GM19035 (cell line): ENCODE data around the gene NTNG2.
"Not testable (repeated sequence)": the region's sequence is repeated elsewhere in the genome, so short reads cannot be mapped to it uniquely, and the experiment has no call there.

ENCODE experiments used
- ATAC-seq: cut with Tn5 transposase; IDR thresholded peaks from one replicate; pipeline ENCODE4 v1.9.1; 2021; ENCODE audit not compliant: unreplicated experiment

Gene NTNG2

GRCh38 chr9:132247942-132248341 is 86.1 kb downstream of the NTNG2 start:
- ATAC-seq: no peak

DNA sequence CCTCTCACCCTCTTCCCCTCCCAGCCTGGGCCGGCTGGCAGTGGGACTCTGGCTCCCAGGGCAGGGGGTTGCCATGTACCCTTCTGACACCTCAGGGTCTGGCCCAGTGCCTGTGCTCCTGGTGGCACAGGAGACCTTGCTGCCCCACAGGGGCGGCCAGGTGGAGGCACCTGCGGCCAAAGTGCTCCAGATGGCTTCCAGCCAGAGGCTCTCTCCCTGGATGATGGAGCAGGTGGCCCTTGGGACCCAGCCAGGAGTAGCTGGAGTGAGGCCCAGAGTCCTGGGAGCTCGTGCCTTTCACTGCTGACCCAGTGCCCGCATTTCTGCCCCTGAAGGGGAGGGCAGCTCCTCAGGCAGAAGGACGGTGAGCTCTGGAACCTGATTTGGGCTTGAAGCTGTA is 87.3 kb downstream of the NTNG2 start:
- ATAC-seq: no peak

- ATAC-seq: no peak
These were observed 87.8 kb downstream of the NTNG2 start for GRCh38 chr9:132249690-132250089.

- no peak for ATAC-seq
These were observed 88.7 kb downstream of the NTNG2 start for GRCh38 chr9:132250324-132251262.

DNA sequence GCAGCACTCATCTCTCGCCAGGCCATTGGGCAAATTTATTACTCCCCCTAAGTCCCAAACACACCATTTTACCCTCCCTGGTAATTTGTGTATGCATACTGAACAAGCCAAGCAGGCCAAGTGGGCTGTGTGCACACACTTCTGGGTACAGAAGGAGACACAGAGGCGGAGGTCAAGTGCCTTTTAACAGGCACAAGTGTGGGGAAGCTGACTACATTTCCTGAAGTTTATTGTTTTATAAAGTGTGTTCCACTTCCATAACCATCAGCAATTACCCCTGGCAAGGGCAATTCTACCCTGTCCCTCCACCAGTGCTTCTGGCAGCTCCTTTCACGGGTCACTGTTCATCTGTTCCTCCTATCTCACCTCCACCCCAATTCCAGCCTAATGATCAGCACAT is 99.0 kb downstream of the NTNG2 start:
- no peak for ATAC-seq

DNA sequence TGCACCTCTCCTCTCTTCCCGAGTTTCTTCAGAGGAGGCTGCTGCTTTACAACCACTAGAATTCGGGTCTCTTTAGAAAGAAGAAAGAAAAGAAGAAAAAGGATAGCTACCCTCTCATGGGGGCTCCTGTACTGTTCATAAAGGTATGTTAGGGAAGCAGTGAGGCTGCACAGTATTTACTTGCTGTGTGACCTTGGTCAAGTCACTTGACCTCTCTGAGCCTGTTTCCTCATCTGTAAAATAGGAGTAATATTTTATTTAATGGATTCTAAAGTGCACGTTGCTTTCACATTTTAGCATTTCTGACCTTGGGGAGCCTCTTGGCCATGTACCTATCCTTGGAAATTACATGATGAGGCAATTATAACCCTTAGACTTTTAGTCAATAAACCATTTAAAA is 104.2 kb downstream of the NTNG2 start:
- no peak for ATAC-seq

- no peak for ATAC-seq
These were observed 105.8 kb downstream of the NTNG2 start for GRCh38 chr9:132267660-132268059.

GRCh38 chr9:132268725-132269352 is 107.0 kb downstream of the NTNG2 start:
- ATAC-seq: no peak

- not testable (repeated sequence) for ATAC-seq
These were observed 108.1 kb downstream of the NTNG2 start for GRCh38 chr9:132269704-132270516.

DNA sequence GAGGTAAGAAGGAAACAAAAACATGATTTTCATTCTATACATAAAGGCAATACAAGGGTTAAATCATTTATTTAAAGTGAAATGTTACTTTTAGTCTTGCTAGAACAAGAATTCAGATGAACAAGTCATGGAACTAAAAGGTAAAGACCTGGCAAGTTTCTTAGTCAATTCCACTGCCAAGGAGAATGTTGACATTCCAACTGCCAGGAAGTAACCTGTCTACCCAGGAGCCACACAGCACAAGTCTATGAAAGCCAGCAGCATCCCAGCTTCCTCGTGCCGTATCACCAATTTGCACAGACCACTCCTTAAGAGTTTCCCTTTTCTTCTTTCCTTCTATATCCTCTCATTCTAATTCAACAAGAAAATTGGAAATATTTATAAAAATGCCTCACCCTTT is 113.0 kb downstream of the NTNG2 start:
- no peak for ATAC-seq

- no peak for ATAC-seq
These were observed 121.3 kb downstream of the NTNG2 start for GRCh38 chr9:132283165-132283564.

DNA sequence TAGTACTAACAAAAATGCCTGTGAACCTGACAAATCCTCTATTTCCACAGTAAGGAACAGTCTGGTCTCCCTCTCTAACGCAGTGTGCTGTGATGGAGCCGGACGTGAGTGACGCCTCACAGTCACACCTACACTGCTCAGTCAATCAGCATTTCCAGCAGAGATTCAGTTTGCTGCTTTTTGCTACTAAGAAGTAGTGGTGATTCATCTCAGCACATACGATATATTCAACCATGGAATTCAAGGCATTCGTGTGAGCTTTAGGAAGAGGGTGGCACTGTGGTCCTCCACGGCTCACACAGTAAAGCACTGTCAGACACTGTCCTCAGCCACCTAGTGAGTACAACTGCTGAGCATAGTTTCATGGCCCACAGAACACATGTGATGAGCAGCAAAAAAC is 122.0 kb downstream of the NTNG2 start:
- no peak for ATAC-seq

DNA sequence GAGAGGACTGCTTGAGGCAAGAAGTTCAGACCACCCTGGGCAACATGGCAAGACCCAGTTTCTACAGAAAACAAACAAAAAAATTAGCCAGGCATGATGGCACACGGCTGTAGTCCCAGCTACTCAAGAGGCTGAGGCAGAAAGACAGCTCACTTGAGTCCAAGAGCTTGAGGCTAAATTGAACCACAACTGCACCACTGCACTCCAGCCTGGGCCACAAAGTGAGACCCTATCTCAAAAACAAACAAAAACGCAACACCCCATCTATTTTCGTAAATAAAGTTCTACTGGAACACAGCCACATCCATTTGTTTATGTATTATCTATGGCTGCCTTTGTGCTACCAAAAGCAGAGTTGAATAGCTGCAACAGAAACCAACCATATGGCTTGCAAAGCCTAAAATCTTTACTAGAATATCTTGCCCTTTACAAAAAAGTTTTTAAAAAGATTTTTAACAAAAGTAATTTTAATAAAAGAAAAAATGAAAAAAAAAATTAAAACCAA is 125.5 kb downstream of the NTNG2 start:
- no peak for ATAC-seq

DNA sequence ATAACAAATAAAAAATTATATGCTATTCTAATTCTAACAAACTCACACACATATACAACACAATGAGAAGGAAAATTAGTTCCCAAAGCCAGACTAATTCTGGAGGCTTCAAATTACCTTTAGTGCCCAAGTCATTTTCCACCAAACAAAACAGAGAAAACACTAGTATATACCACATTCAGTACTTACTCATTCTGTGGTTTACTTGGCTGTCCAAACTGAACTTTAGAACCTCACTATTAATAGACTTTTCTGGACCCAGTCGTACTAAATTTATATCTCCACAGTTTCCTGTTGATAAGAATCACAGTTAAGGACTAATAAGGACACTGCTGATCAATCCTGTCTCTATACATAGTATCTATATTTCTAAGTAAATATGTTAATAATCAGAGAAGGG is 126.5 kb downstream of the NTNG2 start:
- no peak for ATAC-seq

GRCh38 chr9:132288966-132289365 is 127.1 kb downstream of the NTNG2 start:
- ATAC-seq: no peak

DNA sequence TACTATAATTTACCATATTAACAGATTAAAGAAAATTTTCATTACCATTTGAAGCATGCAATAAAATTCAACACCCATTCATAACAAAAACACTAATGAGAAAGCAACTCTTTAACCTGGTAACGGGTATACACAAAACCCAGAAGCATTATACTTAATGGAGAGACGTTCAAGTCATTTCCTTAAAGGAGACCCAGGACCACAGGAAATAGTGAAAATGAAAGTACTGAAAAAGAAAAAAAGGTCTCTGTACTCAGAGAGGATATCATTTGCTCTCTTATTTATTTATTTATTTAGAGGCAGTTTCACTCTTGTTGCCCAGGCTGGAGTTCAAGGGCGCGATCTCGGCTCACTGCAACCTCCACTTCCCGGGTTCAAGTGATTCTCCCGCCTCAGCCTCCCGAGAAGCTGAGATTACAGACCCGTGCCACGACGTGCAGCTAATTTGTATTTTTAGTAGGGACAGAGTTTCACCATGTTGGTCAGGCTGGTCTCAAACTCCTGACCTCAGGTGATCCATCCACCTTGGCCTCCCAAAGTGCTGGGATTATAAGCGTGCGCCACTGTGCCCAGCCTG is 131.4 kb downstream of the NTNG2 start:
- no peak for ATAC-seq
